Coronary artery (tissue), 2 donors: Measurements from ENCODE around the gene SMARCA2.
A peak's percentile ranks its signal among the peaks of the same experiment; 100 is the strongest.

ENCODE experiments used
- DNase-seq: peaks from one replicate; pipeline ENCODE4 v3.0.0-alpha.2; 2017; ENCODE audit warnings: low spot score
- H3K27ac ChIP-seq, 2 donors: fragments of 200-600 bp; sonication (generic); one replicate each; pipeline ENCODE4 v1.5.1; 2016 to 2019
- H3K4me3 ChIP-seq: fragments of 200-600 bp; sonication (generic); 2 replicates; pipeline ENCODE4 v1.5.1; 2016; ENCODE audit warnings: mild to moderate bottlenecking, moderate library complexity
- TF ChIP-seq, protein P1 (sequence below): fragments of 200-600 bp; sonication (generic); IDR thresholded peaks from one replicate; pipeline ENCODE4 v1.5.1; 2019; ENCODE audit warnings: antibody characterized with exemption

Gene SMARCA2

DNA sequence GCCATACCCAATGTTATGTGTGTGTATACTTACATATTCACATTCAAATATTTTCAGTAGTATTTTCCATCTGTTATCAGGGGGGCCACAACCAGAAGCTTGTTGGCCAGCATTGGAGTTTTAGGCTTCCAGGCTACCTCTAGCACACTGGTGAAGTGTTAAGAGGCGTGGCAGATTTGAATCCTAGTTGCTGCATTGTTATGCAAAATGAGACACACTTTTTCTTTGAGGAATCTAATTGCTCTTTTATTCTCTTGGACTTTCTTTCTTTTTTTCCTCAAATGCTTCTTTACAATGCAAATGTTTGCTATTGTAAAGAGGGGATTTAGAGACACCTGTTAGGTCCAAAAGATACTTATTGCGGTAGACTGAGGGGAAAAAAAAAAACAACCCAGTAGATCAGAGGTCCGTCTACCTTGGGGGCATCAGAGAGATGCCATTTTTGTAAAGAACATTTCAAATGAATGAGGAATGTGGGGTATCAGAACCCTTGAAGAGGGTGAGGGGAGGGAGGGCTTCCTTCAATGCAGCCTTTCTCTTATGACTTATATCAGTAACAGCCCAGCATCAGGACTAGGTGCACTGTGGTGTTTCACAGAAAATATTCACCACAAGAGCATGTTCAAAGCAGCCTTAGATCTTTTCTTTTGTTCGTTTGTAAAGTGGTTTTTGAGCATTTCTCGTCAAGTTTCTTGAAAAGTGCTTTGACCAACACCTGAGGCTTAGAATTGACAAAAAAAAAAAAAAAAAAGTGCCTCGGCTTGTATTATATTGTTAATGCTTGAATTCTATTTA lies 3.8 kb downstream of the SMARCA2 start:
- TF ChIP-seq, protein P1, sequence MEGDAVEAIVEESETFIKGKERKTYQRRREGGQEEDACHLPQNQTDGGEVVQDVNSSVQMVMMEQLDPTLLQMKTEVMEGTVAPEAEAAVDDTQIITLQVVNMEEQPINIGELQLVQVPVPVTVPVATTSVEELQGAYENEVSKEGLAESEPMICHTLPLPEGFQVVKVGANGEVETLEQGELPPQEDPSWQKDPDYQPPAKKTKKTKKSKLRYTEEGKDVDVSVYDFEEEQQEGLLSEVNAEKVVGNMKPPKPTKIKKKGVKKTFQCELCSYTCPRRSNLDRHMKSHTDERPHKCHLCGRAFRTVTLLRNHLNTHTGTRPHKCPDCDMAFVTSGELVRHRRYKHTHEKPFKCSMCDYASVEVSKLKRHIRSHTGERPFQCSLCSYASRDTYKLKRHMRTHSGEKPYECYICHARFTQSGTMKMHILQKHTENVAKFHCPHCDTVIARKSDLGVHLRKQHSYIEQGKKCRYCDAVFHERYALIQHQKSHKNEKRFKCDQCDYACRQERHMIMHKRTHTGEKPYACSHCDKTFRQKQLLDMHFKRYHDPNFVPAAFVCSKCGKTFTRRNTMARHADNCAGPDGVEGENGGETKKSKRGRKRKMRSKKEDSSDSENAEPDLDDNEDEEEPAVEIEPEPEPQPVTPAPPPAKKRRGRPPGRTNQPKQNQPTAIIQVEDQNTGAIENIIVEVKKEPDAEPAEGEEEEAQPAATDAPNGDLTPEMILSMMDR = no peak
- H3K4me3 ChIP-seq = peak overlapping the region; percentile 82
- no peak for DNase-seq
- peak overlapping the region; percentile 98 for H3K27ac ChIP-seq

DNA sequence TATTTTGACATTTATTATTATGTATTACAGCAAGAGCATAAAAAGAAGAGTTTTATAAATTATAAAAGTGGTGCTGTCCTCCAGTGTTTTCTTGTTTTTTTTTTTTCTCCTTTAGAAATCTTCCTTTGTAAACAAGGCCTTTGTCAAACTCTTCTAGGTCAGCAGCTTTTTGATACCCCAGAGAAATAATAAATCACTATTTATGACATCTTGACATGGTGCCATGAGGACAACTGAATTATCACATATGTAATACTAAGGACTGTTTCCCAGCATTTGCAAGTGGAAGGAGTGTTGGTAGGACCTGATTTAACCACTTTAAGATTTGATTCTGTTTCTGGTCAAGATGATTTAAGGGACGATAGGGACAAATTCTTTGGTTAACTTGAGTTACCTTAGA lies 4.6 kb downstream of the SMARCA2 start:
- TF ChIP-seq, protein P1 = no peak
- Histone ChIP-seq H3K4me3 (no peak overlapping the region), H3K27ac (no peak overlapping the region)
- no peak for DNase-seq

DNA sequence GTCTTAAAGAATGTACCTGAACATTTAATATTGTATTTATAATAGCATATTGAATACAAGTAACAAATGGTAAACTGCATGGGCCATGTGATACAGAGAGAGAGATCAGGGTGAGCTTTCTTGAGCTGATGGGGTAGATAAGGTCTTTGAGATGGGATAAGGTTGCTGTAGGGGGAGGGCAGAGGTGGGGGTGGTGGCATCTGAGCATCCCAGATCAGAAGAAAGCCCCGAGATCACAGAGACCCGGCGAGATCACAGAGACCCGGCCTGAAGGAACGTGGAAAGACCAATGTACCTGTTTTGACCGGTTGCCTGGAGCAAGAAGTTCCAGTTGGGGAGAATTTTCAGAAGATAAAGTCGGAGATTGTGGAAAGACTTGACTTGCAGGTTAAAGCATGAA lies 6.6 kb downstream of the SMARCA2 start:
- TF ChIP-seq, protein P1 = no peak
- no peak for DNase-seq
- H3K27ac ChIP-seq = no peak overlapping the region

DNA sequence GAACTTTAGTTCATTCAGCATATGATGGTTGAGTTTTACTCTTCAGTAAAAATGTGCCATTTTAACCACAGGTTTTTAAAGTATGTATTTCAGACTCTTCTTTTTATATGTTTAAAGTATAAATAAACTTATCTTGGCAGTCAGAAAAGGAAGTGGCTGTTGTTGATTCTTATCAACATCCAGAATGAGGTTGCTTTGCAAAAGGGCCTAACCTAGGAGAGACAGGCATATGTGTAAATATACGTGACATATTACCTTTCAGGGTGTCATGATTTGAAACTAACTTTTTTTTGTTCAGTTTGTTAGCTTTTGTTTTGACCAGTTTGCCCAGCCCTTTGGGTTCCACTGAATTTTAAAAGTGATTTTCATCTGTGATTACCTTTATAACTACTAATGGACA lies 7.4 kb downstream of the SMARCA2 start:
- TF ChIP-seq, protein P1 = no peak
- no peak for DNase-seq
- H3K27ac ChIP-seq = peak overlapping the region in 1 of 2 donors; percentile 18

More for the DNA sequence above, 6.6 kb downstream of the SMARCA2 start:
- no peak overlapping the region for H3K4me3 ChIP-seq

DNA sequence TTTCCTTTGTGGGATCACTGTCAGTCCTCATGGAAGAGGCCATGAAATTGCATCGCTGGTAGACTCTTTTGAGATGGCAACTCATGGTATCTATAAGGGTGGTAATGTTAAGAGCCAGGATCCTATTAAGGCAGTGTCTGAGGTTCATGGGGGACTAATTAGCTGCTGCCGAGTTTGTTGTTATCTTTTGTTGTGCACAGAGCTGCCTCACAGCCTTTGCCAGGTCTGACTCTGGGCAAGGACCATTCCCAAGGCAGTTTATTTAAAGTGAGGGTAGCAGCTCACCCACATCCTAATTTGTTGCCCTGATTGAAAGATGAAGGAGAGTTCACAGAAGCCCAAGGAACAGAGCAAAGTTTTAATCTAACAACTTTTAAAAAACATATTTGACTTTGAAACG lies 7.9 kb downstream of the SMARCA2 start:
- Histone ChIP-seq H3K4me3 (peak overlapping the region; percentile 7), H3K27ac (peak overlapping the region in 1 of 2 donors; percentile 18)
- no peak for DNase-seq
- TF ChIP-seq, protein P1 = no peak

More for the DNA sequence above, 7.4 kb downstream of the SMARCA2 start:
- H3K4me3 ChIP-seq = no peak overlapping the region

DNA sequence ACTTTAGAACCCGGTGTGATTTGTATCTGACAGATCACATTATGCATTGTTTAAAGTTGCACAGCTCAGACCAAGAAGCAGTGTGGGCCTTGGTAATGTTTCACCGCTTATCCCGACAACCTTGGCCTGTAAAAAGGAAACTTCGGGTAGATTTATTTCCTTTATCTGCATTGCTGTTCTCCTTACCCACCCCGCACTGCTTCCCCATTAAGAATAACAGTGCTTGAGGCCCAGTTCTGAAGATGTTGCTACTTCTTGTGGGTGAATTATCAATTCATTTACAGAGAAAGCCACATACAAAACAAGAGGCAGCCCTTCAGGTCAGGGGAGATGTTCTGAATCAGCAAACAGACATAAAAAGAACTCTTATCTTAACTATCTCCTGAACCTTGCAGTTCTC lies 8.4 kb downstream of the SMARCA2 start:
- no peak for DNase-seq
- Histone ChIP-seq H3K27ac (peak overlapping the region in 1 of 2 donors; percentile 17), H3K4me3 (peak overlapping the region; percentile 7)
- TF ChIP-seq, protein P1 = no peak
